Mesodermal cell (in vitro differentiated cells): ENCODE measurements around the gene GGT5.
"Not testable (repeated sequence)": the region's sequence is repeated elsewhere in the genome, so short reads cannot be mapped to it uniquely, and the experiment has no call there.

ENCODE experiments used
- H3K27ac ChIP-seq: 2 replicates; pipeline ENCODE4 v1.7.0; 2013; ENCODE audit warnings: mild to moderate bottlenecking, low read depth, low read length, moderate library complexity; ENCODE audit not compliant: severe bottlenecking
- H3K36me3 ChIP-seq: 2 replicates; pipeline ENCODE4 v1.7.1; 2013; ENCODE audit warnings: mild to moderate bottlenecking, low read length, moderate library complexity; ENCODE audit not compliant: control insufficient read depth, insufficient read depth
- H3K4me1 ChIP-seq: one replicate; pipeline ENCODE4 v1.7.1; 2013; ENCODE audit warnings: mild to moderate bottlenecking, low read length; ENCODE audit not compliant: insufficient read depth, control insufficient read depth, poor library complexity, severe bottlenecking
- H3K4me3 ChIP-seq: 2 replicates; pipeline ENCODE4 v1.7.0; 2013; ENCODE audit warnings: low read length, control low read depth, mild to moderate bottlenecking; ENCODE audit not compliant: insufficient read depth, poor library complexity, severe bottlenecking; ENCODE audit errors: extremely low read depth
- H3K9me3 ChIP-seq: 2 replicates; pipeline ENCODE4 v1.7.1; 2013; ENCODE audit warnings: mild to moderate bottlenecking, low read length, moderate library complexity; ENCODE audit not compliant: control insufficient read depth
- WGBS, 2 experiments: methylation state at CpG; one replicate each; pipeline ENCODE4 v1.1.5; 2013; ENCODE audit warnings: missing lambda C conversion rate in 2 of 2; ENCODE audit not compliant: insufficient coverage in 2 of 2; 5-methylcytosine and 5-hydroxymethylcytosine counted together

Gene GGT5

GRCh38 chr22:24245584-24246561 is 991 bp upstream of the GGT5 start:
- H3K4me1 ChIP-seq, result peaks cover 36% of the 10 kb centered on the region
- whole genome bisulfite sequencing, 2 experiments, result 88 to 91% methylated on average over 5 to 6 of the region's 18 CpGs
- not testable (repeated sequence) for H3K4me3 ChIP-seq, H3K9me3 ChIP-seq, H3K36me3 ChIP-seq
- H3K27ac ChIP-seq, result peak overlapping the region; percentile 64

- no peaks in the 10 kb centered on the region for H3K9me3 ChIP-seq
- no peak overlapping the region for H3K4me3 ChIP-seq
- peaks cover 36% of the 10 kb centered on the region for H3K4me1 ChIP-seq
- no peak overlapping the region for H3K27ac ChIP-seq
- WGBS, 2 experiments, result 91 to 96% methylated on average over 12 to 17 of the region's 19 CpGs
- no peaks in the 10 kb centered on the region for H3K36me3 ChIP-seq
Measured at GRCh38 chr22:24244144-24244787, 616 bp downstream of the GGT5 start.

DNA sequence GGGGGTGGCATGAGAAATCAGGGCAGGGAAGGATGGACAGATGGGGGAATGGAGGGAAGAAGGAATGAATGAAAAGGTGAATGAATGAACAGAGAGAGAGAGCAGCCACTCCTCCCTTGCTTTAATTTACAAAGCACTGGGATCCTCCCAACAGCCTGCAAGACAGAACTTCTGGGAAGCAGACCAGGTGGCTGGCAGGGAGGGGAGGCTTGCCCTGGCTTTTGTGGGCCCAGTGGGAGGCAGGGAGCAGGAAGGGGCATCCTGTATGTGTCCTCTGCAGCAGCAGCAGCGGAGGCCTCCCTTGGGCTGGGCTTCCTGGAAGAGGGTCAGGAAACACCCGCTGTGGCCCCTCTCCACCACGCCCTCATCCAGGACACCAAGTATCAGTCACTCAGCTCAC is 1.5 kb downstream of the GGT5 start:
- H3K4me3 ChIP-seq, H3K9me3 ChIP-seq, H3K36me3 ChIP-seq, H3K27ac ChIP-seq: not testable (repeated sequence)
- peaks cover 36% of the 10 kb centered on the region for H3K4me1 ChIP-seq
- no CpG with 5 or more reads among the region's 3 CpGs for WGBS, 2 experiments

DNA sequence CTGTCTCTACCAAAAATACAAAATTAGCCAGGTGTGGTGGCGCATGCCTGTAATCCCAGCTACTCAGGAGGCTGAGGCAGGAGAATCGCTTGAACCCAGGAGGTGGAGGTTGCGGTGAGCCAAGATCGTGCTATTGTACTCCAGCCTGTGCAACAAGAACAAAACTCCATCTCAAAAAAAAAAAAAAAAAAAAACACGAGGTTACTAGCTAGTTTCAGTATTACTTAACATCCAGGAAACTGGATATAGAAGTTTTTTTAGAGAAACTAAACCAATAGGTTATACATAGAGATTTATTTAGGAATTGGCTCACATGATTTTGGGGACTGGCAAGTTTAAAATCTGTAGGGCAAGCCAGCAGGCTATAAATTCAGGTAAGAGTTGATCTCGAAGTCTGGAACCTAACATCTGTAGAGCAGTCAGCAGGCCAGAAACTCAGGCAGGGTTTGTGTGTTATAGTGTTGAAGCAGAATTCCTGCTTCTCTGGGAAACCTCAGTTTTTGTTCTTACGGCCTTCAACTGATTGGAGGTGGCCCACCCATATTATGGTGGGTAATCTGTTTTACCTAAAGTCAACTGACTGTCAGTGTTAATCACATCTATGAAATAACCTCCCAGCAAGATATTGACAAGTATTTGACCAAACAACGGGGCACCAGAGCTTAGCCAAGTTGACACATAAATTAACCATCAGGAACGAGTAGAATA is 3.7 kb downstream of the GGT5 start:
- H3K4me1 ChIP-seq, result peaks cover 28% of the 10 kb centered on the region
- not testable (repeated sequence) for H3K36me3 ChIP-seq, H3K27ac ChIP-seq, H3K4me3 ChIP-seq, H3K9me3 ChIP-seq
- 91% methylated on average over 1 of the region's 9 CpGs; no CpG with 5 or more reads in 1 of the 2 experiments for WGBS, 2 experiments

- 90 to 92% methylated on average over 5 of the region's 6 CpGs for WGBS, 2 experiments
Measured at GRCh38 chr22:24240381-24240780, 4.5 kb downstream of the GGT5 start.

GRCh38 chr22:24238101-24238694 is 6.7 kb downstream of the GGT5 start:
- not testable (repeated sequence) for H3K27ac ChIP-seq, H3K9me3 ChIP-seq, H3K4me3 ChIP-seq, H3K36me3 ChIP-seq
- peaks cover 12% of the 10 kb centered on the region for H3K4me1 ChIP-seq
- 96 to 100% methylated on average over 4 of the region's 13 CpGs for WGBS, 2 experiments

More at GRCh38 chr22:24240381-24240780, 4.5 kb downstream of the GGT5 start:
- no peak overlapping the region for H3K27ac ChIP-seq
- peaks cover 21% of the 10 kb centered on the region for H3K4me1 ChIP-seq
- no peaks in the 10 kb centered on the region for H3K36me3 ChIP-seq
- H3K4me3 ChIP-seq, result no peak overlapping the region
- no peaks in the 10 kb centered on the region for H3K9me3 ChIP-seq

DNA sequence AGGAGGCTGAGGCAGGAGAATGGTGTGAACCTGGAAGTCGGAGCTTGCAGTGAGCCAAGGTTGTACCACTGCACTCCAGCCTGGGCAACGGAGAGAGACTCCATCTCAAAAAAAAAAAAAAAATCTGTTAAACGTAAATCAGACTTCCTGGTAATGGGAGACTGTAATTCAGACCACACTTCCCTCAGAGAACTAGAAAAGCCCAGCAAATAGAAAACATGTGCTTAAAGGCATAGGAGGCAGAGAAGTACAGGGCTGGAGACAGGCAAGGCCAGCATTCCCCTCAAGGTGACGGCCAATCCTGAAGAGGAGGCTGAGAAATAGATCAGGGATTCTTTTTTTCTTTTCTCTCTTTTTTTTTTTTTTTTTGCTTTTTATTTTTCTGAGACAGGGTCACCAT is 8.2 kb downstream of the GGT5 start:
- Histone ChIP-seq H3K9me3 (no peaks in the 10 kb centered on the region), H3K4me3 (no peak overlapping the region), H3K36me3 (no peaks in the 10 kb centered on the region), H3K4me1 (no peaks in the 10 kb centered on the region), H3K27ac (no peak overlapping the region)
- WGBS, 2 experiments, result no CpG with 5 or more reads among the region's 4 CpGs

GRCh38 chr22:24235315-24235714 is 9.6 kb downstream of the GGT5 start:
- 86 to 90% methylated on average over 4 of the region's 4 CpGs for WGBS, 2 experiments
- Histone ChIP-seq H3K27ac (no peak overlapping the region), H3K36me3 (no peaks in the 10 kb centered on the region), H3K9me3 (no peaks in the 10 kb centered on the region), H3K4me1 (no peaks in the 10 kb centered on the region), H3K4me3 (no peak overlapping the region)

GRCh38 chr22:24233816-24234215 is 11.1 kb downstream of the GGT5 start:
- H3K4me1 ChIP-seq, result no peaks in the 10 kb centered on the region
- no peaks in the 10 kb centered on the region for H3K9me3 ChIP-seq
- 95 to 98% methylated on average over 14 of the region's 14 CpGs for WGBS, 2 experiments
- no peak overlapping the region for H3K4me3 ChIP-seq
- no peak overlapping the region for H3K27ac ChIP-seq
- no peaks in the 10 kb centered on the region for H3K36me3 ChIP-seq

DNA sequence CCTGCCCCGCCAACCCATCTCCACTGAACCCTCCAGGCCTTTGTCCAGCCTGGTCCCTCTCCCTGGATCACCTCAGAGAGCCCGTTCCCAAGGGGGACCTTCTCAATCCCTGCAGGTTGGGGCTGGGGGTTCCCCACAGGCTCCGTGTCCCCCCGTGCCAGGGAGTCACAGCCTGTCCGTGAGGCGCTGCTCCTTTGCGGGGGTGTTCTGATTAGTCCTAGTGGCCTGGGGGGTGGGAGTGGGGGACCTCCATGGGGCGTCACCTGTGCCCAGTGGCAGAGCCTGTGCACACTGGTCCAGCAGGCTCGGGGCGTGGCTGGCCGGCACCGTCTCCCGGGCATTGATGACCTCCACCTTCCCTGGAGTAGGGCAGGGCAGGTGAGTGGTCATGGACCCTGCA is 11.6 kb downstream of the GGT5 start:
- Histone ChIP-seq H3K9me3 (no peaks in the 10 kb centered on the region), H3K27ac (no peak overlapping the region), H3K36me3 (no peaks in the 10 kb centered on the region), H3K4me3 (no peak overlapping the region), H3K4me1 (no peaks in the 10 kb centered on the region)
- 94% methylated on average over 7 to 10 of the region's 13 CpGs for WGBS, 2 experiments
